Measurements from ENCODE around the gene WDR82.

- TF ChIP-seq CTCF (conservative IDR thresholded peaks at IDR 0.05) (no peak), EZH2 (IDR thresholded peaks at IDR 0.05; ENCODE audit: low read depth) (no peak)
Measured at GRCh38 chr3:52226229-52226817, 52.1 kb downstream of the WDR82 start.
